Stimulated activated naive CD8-positive, alpha-beta T cell treated with anti-CD3 and anti-CD28 coated beads, Interleukin-15, Interleukin-2, amounts not matched to agents 100 U/mL and 50 U/mL, for 24 hours (primary cell): ENCODE measurements around the gene PLTP.
"Not testable (repeated sequence)": the region's sequence is repeated elsewhere in the genome, so short reads cannot be mapped to it uniquely, and the experiment has no call there.

Experiments
- ATAC-seq: fragments of 150-1000 bp; cut with Tn5 transposase; one replicate; pipeline ENCODE4 v1.10.0; 2021
- DNase-seq: peaks from one replicate; pipeline ENCODE4 v3.0.0; 2021

Gene PLTP

DNA sequence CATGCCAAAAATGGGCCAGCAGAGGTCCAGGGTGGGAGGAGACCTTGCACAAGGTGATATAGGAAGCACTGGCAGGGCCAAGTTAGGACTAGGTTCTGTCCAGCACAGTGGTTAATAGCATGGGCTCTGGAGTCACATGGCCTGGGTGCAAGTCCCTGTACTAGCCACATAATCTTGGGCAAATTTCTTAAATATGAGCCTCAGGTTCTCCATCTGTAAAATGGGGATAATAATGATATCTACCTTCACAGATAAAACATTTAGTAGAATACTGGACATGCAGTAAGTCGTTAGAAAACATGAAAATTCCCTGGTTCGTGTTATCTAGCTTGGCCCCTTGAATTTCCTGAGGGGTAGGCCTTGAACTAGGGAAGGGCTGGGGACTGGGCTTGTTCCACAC lies 14.7 kb downstream of the PLTP start:
- DNase-seq = no peak
- no peak for ATAC-seq

GRCh38 chr20:45896641-45897161 lies 15.3 kb downstream of the PLTP start:
- ATAC-seq (no peak), DNase-seq (no peak)

DNA sequence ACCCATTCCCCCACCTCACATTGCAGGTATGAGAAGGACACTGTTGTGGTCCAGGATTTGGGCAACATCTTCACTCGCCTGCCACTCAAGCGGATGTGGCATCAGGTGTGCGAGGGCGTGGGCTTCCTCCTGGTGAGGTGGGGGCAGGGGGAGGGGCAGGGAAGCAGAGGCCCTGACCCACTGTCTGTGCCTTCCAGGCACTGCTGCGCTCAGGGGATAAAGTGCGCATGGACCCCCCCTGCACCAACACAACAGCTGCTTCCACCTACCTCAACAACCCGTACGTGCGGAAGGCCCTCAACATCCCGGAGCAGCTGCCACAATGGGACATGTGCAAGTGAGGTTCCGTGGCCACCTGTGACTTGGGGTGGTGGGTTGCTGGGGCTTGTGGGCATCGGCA lies 17.2 kb downstream of the PLTP start:
- DNase-seq (no peak), ATAC-seq (no peak)

DNA sequence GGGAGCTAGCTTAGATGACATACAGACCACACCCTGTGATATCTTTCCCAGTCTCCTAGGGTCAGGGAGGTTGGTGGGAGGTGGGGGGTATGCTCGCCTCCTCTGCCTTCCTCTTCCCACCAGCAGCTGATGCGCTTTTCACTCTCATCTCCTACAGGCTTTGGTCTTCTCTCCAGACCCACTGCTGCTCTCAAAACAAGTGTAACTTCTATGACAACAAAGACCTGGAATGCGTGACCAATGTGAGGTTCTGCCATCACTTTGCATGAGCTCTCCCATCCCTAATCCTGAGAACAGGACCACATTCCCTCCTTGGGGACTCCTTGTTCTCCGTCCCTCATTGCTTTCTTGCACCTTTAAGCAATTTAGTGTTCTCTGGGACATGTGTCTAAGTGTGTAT lies 18.1 kb downstream of the PLTP start:
- ATAC-seq = no peak
- no peak for DNase-seq

- peak; percentile 11 for ATAC-seq
- no peak for DNase-seq
These were observed 19.0 kb downstream of the PLTP start for GRCh38 chr20:45892828-45893500.

DNA sequence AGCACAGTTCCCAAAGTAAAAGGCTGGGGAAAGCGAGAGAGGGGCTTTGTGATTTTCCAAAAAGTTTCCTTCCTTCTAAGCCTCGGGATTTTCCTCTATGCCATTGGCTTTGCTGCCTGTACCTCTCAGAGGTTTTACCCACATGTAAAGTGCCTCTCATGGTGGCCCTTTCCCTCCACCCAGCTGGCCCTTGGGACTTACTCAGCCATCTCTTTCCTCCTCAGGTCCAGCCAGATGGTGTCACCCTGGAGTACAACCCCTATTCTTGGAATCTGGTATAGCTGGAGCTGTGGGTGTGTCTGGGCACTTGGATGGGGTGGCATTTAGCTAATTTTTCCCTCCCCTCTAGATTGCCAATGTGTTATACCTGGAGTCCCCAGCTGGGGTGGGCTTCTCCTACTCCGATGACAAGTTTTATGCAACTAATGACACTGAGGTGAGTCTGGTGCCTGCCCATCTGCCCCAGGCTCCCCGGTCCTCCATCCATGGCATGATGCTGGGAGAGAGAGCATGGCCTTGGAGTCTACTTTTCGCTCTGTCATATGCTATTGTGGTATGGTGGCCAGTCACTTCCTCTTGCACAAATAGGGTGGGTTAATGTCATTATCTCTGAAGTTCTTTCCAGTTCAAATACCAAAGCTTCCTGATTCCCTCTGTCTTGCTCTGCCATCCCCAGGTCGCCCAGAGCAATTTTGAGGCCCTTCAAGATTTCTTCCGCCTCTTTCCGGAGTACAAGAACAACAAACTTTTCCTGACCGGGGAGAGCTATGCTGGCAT lies 19.7 kb downstream of the PLTP start:
- no peak for DNase-seq
- ATAC-seq = no peak

- ATAC-seq (peak; percentile 78), DNase-seq (peak; percentile 89)
These were observed 20.7 kb downstream of the PLTP start, which contains the start of the genes CTSA and NEURL2 for GRCh38 chr20:45890985-45891983. Gene CTSA, plus strand, starts transcription at chr20:45891335. Its CDS starts 234 bp downstream, at chr20:45891569. Gene NEURL2, minus strand, starts transcription at chr20:45891208. Its CDS starts 217 bp downstream, at chr20:45890991.

DNA sequence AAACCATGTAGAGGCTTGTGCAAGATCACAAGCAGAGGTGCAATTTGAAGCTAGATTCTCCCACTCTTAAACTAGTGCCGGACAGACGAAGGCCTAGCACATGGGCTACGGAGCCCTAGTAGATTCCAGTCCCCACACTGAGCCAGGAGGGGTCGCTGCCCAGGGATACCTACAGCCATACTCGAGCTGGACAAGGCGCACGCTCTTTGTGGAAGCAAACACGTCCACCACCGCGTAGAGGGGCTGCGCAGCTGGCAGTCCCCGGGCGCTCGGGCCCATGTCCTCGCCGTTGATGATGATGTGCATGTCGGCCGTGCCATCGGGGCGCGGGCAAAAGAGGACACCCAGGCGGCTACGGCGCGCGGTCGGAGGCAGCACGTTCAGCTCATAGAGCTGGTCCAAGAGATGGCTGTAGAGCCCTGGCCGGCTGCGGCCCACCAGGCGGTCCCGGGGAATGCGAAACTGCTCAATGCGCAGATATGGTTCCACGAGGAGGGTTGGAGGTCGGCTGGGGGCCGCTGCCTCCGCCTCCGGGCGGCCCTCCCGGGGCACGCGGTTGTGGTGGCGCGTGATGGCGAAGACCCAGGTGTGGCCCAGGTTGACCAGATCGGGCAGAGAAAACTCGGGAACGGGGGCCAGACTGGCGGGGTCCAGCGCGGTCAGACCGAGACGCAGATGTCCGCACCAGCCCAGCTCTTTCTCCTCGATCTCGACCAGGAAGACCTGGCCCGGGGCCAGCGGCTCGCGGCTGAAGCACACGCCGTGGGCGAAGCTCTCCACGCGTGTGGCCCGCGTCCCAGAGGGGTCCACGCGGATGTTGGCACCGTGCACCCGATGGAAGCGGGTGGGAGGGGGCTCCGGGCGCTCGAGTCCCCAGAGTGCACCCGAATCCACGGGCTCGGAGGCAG lies 21.6 kb downstream of the PLTP start:
- DNase-seq (peak; percentile 69), ATAC-seq (peak; percentile 42)

DNA sequence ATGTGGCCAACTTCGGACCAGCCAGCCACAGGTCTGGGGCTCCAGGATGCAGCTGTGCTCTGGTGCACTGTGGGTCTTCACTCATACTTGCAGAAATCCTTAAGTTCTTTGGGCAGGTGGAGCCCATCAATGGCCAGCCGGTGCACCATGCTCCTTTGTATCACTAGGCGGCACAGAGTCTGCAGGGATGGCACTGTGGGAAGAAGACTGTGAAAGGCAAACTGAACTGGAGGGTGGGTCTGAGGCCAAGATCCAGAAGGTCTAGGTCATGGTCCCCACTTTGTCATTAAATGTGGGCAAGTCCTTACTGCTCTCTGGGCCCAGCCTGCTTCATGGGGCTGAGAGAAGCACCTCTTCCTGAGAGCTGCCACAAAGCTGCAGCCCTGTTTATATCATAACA lies 23.3 kb downstream of the PLTP start:
- no peak for ATAC-seq

GRCh38 chr20:45887346-45887715 lies 24.6 kb downstream of the PLTP start, which contains the start of gene SPATA25:
Gene SPATA25, minus strand, starts transcription at chr20:45887622. Its CDS starts 32 bp downstream, at chr20:45887590.
- DNase-seq = no peak
- ATAC-seq = no peak

More for the DNA sequence above, 23.3 kb downstream of the PLTP start:
- no peak for DNase-seq

DNA sequence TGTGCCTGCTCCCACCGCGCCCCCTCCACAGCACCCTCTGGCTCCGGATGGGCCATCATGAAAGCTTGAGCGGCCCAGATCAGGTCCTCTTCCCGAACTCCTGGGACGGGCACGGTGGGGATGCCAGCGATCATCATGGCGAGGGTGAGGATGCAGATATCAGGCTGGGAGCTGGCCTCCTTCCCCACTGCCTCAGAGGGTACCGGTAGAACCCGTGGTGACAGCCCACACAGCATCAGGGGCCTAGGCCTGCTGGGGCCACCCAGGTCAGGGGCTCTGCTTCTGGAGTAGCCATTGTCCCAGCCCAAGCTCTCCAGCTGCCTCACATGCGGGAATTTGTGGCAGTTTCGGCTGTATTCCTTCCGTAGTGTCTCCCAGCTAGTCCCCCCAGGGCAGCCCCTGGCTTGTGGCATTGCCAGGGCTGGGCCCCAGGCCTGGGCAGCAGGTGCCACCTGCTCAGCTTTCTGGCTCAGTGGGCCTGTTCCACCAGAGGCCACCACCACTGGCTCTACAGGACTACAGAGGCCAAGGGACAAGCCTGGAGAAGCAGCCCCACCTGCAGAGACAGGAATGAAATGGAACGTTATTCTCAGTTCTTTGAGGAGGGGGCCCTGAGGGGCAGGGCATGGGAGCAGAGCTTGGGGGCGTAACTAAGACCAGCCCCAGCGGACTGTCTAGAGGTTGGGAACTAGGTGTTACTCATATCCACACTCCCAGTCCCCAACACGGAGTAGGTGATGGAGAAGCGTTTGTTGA lies 25.2 kb downstream of the PLTP start:
- DNase-seq (no peak), ATAC-seq (no peak)

DNA sequence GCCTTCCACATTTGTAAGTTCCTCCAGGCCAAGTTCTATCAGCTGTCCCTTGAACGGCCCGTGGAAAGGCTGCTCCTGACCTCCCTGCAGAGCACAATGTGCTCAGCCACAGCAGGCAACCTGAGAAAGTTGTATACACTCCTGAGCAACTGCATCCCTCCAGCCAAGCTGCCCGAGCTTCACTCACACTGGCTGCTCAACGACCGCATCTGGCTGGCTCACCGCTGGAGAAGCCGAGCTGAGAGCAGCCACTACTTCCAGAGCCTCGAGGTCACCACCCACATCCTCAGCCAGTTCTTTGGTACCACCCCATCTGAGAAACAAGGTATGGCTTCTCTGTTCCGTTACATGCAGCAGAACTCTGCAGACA lies 28.9 kb downstream of the PLTP start:
- DNase-seq (no peak), ATAC-seq (no peak)

GRCh38 chr20:45882469-45883099 lies 29.4 kb downstream of the PLTP start:
- DNase-seq (no peak), ATAC-seq (no peak)

DNA sequence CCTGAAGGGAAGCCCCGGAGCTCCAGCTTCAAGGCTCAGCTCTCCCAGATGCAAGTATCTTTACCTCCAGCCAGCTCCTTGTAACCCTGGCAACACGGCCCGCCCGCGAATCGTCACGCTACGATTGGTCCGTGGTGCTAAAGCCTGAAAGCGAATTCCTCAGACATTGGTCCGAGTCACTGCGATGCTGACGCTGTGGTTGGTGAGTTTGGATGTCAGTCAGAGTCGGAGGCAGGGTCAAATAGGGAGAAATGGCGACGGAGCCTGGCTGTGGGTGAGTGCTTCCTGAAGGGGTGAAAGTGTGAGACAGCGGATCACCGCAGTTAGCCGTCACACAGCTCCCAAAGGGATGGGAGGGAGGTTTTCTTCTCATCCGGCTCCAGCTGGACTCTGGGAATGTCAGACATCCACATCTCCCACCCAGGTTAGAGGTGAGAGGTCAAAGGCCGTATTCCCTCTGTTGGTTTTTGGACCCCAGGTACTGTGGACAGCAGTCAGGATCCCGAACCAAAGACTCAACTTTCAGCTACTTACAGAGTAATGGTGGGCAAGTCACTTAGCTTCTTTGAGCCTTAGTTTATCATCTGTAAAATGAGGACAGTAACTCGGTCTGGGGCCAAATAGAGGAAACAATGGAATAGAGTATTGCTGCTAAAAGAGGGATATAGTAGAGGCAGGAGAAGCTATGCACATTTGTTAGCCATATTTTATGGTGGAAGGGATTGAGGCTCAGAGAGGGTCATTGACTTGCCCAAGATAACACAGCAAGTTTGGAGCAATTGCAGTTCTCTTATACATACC lies 30.8 kb downstream of the PLTP start, which contains the start of gene ZSWIM1:
ZSWIM1 (plus strand) TSS at position 240 of the 801 bp plus-strand sequence. CDS start 1,366 bp downstream, outside the sequence.
- peak; percentile 99 for DNase-seq
- ATAC-seq = peak; percentile 97

- DNase-seq = no peak
- no peak for ATAC-seq
These were observed 33.7 kb downstream of the PLTP start for GRCh38 chr20:45878076-45878761.

DNA sequence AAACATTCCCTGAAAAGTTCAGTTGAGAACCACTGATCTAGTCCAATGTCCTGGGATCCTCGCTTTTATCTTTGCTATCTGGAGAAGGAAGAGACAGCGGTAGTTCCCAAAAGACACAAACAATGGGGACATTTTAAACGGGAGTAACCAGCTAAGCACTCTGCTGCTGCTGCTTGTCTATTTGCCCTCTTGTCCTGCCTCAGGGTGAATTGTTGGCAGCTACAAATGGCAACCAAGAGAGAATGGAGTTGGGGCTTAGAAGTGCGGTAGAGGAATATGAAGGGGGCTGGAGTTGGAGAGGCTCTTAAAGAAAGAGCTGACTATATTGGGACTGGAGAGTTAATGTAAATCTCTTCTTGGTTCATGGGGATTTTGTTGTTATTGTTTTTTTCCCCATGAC lies 37.4 kb downstream of the PLTP start:
- ATAC-seq = no peak

DNA sequence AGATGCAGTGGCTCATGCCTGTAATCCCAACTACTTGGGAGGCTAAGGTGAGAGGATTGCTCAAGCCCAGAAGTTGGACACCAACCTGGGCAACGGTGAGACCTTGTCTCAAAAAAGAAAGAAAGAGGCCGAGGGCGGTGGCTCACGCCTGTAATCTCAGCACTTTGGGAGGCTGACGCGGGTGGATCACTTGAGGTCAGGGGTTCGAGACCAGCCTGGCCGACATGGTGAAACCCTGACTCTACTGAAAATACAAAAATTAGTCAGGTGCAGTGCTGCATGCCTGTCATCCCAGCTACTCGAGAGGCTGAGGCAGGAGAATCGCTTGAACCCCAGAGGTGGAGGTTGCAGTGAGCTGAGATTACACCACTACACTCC lies 37.9 kb downstream of the PLTP start:
- not testable (repeated sequence) for DNase-seq, ATAC-seq

More for the DNA sequence above, 37.4 kb downstream of the PLTP start:
- no peak for DNase-seq
